GM21576 (cell line): Measurements from ENCODE around the gene HNRNPUL2.

ENCODE experiments used
- ATAC-seq: cut with Tn5 transposase; IDR thresholded peaks from one replicate; pipeline ENCODE4 v1.9.1; 2021; ENCODE audit warnings: mild to moderate bottlenecking, moderate library complexity; ENCODE audit not compliant: unreplicated experiment

Gene HNRNPUL2

GRCh38 chr11:62727872-62728170 is 564 bp upstream of the HNRNPUL2 start:
- ATAC-seq: peak; percentile 54

GRCh38 chr11:62726915-62727164 is 417 bp downstream of the HNRNPUL2 start:
- ATAC-seq: no peak

DNA sequence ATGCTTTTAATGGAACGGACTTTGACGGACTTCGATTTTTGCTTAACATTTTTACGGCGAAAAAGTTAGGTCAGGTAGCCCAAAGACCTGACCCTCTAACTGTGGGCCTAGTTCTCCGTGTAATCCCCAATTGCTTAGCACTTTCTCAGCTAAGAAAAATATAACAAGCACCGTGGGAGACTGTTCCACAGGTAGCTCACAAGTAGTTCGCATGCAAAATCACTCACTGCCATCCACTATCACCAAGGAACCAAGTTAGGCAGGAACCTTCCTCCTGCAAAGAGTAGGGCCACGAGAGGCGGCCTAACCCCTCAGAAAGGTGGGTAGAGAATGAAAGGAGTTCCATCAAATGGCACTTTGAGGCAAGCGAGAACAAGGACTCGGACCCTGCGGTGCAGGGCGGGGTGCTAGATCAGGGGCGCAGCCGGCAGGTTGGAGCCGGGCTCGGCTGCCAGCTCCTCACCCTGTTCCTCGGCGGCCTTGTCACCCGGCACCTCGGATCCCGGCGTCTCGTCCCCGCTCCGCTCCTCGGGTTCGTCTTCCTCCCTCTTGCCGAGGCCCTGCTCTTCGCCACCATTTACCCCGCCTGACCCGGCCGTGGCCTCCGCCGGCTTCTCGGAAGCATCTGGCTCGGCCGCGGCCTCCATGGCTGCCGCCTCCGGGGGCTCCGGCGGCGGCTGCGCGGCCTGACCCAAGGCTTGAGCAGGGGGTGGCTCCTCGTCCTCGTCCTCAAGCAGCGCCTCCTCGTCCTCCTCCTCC is 922 bp downstream of the HNRNPUL2 start:
- peak; percentile 1 for ATAC-seq

DNA sequence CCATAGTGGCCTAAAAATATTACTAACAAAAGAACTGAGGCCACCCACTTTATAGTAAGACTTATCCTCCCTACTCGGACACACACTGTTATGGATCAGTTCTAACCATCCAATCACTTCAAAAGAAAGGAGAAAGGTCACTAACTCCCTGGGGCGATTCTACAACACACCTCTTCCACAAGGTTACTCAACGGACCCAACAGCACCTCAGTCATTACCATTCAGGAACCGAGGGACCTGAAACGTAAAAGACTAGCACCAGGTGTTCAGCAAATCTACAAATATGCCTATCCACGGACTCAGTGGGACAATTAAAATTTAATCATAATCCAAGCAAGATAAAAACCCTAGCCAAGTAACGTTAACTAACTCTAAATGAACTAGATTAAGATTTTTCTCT is 1.6 kb downstream of the HNRNPUL2 start:
- ATAC-seq: no peak

GRCh38 chr11:62724171-62724570 is 3.1 kb downstream of the HNRNPUL2 start:
- no peak for ATAC-seq

GRCh38 chr11:62721994-62722393 is 5.3 kb downstream of the HNRNPUL2 start:
- no peak for ATAC-seq

- no peak for ATAC-seq
Observed at GRCh38 chr11:62719302-62719978, 7.8 kb downstream of the HNRNPUL2 start.

- no peak for ATAC-seq
Observed at GRCh38 chr11:62716816-62717215, 10.4 kb downstream of the HNRNPUL2 start.

DNA sequence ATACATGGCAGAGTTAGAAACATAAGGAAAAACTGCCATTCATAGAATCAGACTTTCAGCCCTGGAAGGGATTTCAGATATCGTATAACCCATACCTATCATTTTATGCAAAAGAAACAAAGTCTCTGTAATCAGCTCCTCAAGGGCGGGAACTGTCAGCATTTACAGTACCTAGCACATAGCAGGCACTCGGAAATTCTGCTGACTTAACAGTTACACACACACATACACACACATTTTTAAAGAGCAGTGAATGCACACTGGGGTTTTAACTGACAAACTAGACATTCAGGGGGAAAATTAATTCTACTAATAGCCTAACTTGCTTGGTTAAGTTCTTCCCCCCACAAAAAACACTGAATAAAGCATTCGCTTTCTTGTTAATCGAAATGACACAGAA is 11.1 kb downstream of the HNRNPUL2 start:
- no peak for ATAC-seq

DNA sequence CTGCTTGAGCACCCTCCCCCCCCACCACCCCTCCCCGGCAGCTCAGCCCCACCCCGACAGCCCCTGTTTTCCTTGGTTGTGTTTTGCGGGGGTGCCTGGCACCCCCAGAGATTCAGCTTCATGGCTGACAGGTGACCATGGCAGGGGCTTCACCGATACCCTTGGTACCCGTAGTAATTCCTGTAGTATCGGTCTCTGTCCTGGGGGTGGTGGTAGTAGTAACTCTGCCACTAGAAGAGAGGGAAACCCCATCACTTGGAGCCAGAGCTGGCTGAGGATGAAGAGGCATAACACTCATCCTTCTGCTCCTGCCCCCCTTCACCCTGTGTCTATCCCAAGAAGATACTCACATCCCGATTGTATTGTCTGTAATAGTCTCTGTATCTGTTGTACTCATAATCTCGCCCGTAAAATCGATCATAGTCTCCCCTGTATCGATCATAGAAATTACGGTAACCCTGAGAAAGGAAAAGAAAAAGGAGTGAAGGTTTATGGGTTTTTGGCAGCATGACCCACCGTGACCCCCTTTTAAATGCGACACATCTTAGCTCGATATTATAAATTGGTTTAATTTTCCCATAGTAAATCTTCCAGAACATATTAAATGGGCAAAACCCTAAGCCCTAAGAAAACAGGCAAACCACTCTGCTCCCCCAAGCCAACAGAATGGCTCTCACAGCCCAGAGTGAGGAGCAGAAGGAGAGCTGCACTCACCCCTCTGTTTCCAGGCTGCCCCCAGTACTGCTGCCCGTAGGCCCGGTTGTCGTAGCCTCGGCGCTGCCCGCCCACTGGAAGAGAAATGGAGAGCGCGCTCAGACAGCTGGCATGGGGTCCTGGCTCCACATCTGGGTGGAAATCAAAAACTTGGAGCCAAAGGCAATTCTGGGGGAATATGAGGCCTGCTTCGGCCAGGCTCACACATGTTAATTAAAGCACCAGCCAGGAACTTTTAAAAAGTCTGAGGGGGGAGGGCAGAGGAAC is 11.8 kb downstream of the HNRNPUL2 start:
- no peak for ATAC-seq

- ATAC-seq: no peak
Observed at GRCh38 chr11:62713343-62713742, 13.9 kb downstream of the HNRNPUL2 start.

DNA sequence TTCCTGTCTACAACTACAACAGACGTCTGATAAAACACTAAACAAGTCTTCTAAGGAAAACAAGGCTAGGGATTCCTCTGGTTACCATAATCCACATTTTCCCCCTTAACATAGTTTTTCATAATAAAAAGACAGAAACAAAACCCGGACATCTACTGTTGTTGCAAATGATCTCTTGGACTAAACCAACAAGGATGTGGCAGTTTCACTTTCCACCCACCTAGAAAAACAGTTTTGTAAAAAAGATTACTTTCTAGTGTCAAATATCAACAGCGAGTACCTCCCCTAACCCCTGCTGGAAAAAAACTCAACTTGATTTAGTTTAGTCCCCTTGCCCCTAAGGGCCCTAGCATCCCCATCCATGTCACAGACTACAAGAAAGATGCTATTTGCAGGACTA is 14.4 kb downstream of the HNRNPUL2 start:
- no peak for ATAC-seq

- ATAC-seq: no peak
Observed at GRCh38 chr11:62712276-62712812, 14.9 kb downstream of the HNRNPUL2 start.

GRCh38 chr11:62710001-62710345 is 17.3 kb downstream of the HNRNPUL2 start:
- ATAC-seq: no peak

GRCh38 chr11:62709247-62710000 is 17.8 kb downstream of the HNRNPUL2 start:
- peak; percentile 59 for ATAC-seq

DNA sequence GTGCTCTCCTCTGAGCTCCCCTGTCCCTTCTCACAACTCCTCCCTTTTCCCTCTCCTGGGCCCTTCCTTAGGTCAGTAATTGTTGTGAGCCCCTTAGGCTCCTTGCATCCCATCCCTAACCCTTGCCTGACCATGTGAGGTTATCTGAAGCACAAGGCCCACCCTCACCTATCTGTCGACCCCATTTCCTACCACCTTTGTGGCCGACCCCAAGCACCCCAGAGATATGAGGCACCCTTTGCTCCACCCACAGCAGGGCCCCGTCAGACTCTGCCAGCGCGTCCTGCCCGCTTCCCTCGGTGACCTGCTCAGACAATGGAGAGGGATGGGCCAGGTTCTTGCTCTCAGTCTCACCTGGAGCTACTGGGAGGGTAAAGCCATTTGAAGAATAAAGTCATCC is 18.5 kb downstream of the HNRNPUL2 start:
- no peak for ATAC-seq

- no peak for ATAC-seq
Observed at GRCh38 chr11:62708392-62708791, 18.9 kb downstream of the HNRNPUL2 start.

GRCh38 chr11:62707277-62707861 is 19.9 kb downstream of the HNRNPUL2 start, which contains the start of the genes BSCL2 and GNG3:
TSS of gene BSCL2 (minus strand) at chr11:62707424. CDS start at chr11:62707195, 229 bp downstream.
TSS of gene GNG3 (plus strand) at chr11:62707676. CDS start at chr11:62708296, 620 bp downstream.
- no peak for ATAC-seq

GRCh38 chr11:62706850-62707247 is 20.4 kb downstream of the HNRNPUL2 start:
- no peak for ATAC-seq
